Spleen (tissue), 11 donors: ENCODE measurements around the gene ZKSCAN5. TPM values are rescaled to one million over a fixed set of nuclear protein-coding genes. Genes with fewer than 3 reads are reported as not detected.

Experiments used
- DNase-seq: peaks from one replicate; pipeline ENCODE4 v3.0.0-alpha.2; 2020
- H3K27ac ChIP-seq, 8 donors: fragments of 200-600 bp; sonication (generic) in 7 of 8; 1 replicate in 4 of 8; 2 replicates in 4 of 8; pipeline versions ENCODE4 v1.5.0 to v1.8.0; 2016 to 2021; ENCODE audit warnings: inconsistent platforms in 4 of 8, mild to moderate bottlenecking in 4 of 8, moderate library complexity in 1 of 8
- H3K27me3 ChIP-seq, 7 donors: fragments of 200-600 bp; sonication (generic) in 6 of 7; replicated peaks in 1 of 7; 1 replicate in 4 of 7; 2 replicates in 3 of 7; pipeline versions ENCODE4 v1.5.0 to v1.8.0; 2016 to 2021; ENCODE audit warnings: inconsistent platforms in 3 of 7, mild to moderate bottlenecking in 1 of 7
- H3K36me3 ChIP-seq, 6 donors: fragments of 200-600 bp; sonication (generic) in 5 of 6; 1 replicate in 4 of 6; 2 replicates in 2 of 6; pipeline versions ENCODE4 v1.5.0 to v1.8.0; 2016 to 2021; ENCODE audit warnings: inconsistent platforms in 2 of 6
- H3K4me1 ChIP-seq, 6 donors: fragments of 200-600 bp; sonication (generic) in 5 of 6; 1 replicate in 3 of 6; 2 replicates in 3 of 6; pipeline versions ENCODE4 v1.5.0 to v1.8.0; 2016 to 2021; ENCODE audit warnings: inconsistent platforms in 3 of 6
- H3K4me3 ChIP-seq, 8 donors: fragments of 200-600 bp; sonication (generic) in 7 of 8; 1 replicate in 4 of 8; 2 replicates in 4 of 8; pipeline versions ENCODE4 v1.5.0 to v1.8.0; 2016 to 2021; ENCODE audit warnings: inconsistent platforms in 4 of 8, mild to moderate bottlenecking in 4 of 8, moderate library complexity in 2 of 8
- H3K9me3 ChIP-seq, 8 donors: fragments of 200-600 bp; sonication (generic) in 7 of 8; 1 replicate in 4 of 8; 2 replicates in 4 of 8; pipeline versions ENCODE4 v1.5.0 to v1.8.0; 2016 to 2021; ENCODE audit warnings: inconsistent platforms in 4 of 8
- CTCF ChIP-seq, 11 experiments: fragments of 200-600 bp in 7 of 11; fragments of 450-650 bp in 4 of 11; sonication (generic) in 4 of 11; IDR thresholded peaks in 8 of 11; conservative IDR thresholded peaks in 3 of 11; 1 replicate in 7 of 11; 2 replicates in 4 of 11; pipeline versions ENCODE4 v1.4.0 to v1.8.0; 2016 to 2021; ENCODE audit warnings: antibody characterized with exemption in 11 of 11, inconsistent platforms in 4 of 11, mild to moderate bottlenecking in 1 of 11
- POLR2A ChIP-seq, 3 donors: fragments of 450-650 bp; IDR thresholded peaks; one replicate each; pipeline ENCODE4 v1.5.1; 2017; ENCODE audit warnings: antibody characterized with exemption in 3 of 3, mild to moderate bottlenecking in 1 of 3
- POLR2AphosphoS5 ChIP-seq, 3 donors: sonication (generic); formaldehyde crosslinking; IDR thresholded peaks; one replicate each; pipeline ENCODE4 v1.5.1; 2017; ENCODE audit warnings: antibody characterized with exemption in 3 of 3
- WGBS, 5 donors: extraction: QIAGEN DNeasy Blood & Tissue Kit in 3 of 5; methylation state at CpG; one replicate each; pipeline versions ENCODE4 v1.1.5 to v1.1.7; 2013 to 2018; 5-methylcytosine and 5-hydroxymethylcytosine counted together
- intact Hi-C: fragments of 100-400 bp; cut with DNase I; formaldehyde crosslinking; loops from one replicate; pipeline ENCODE4 v1.15.0; 2023; ENCODE audit warnings: low total_unique reads
- polyA plus RNA-seq, 3 donors: library from polyadenylated mRNA; stranded (reverse); fragments of 200-250 nt; gene quantifications; one replicate each; pipeline ENCODE4 v1.2.1, GENCODE V29; 2013
- total RNA-seq, 7 donors: library from RNA; depleted of rRNA in 3 of 7; stranded (reverse); fragments of >200 nt in 3 of 7; fragmentation: NEBNext Ultra II Directional in 4 of 7; extraction: Animal tissue kit (Norgen Biotek cat#: 25700) in 4 of 7; gene quantifications; one replicate each; pipeline versions ENCODE4 v1.1.0 to v1.2.1, GENCODE V29; 2016 to 2021
- donor health status: healthy with polysubstance abuse.
- donor health status: DM: no; HTN: no; CAD: no; lungs with moderate emphysema.
- donor health status: DM: no; HTN: no; CAD: no.
- donor health status: Bipolar disorder and iron deficiency.
- donor health status: healthy.
- donor health status: DM: no; HTN: no; CAD: no.
- donor health status: DM: yes; HTN: yes; CAD: no.

Gene ZKSCAN5
- total and polyA plus RNA-seq, 10 donors, result 2.9 to 12.2 (median 8.5) TPM

- Histone ChIP-seq H3K4me1 (peaks cover 15 to 62% (median 46%) of the 10 kb centered on the region in 6 donors), H3K9me3 (no peaks in the 10 kb centered on the region), H3K27ac (peak overlapping the region; percentile 81 to 93 (median 87)), H3K27me3 (no peaks in the 10 kb centered on the region), H3K4me3 (peak overlapping the region; percentile 62 to 100 (median 92)), H3K36me3 (peaks cover 0 to 44% (median 3%) of the 10 kb centered on the region in 6 donors)
- intact Hi-C loops, result no loop called here
- 4 to 8% (median 6%) methylated on average over 9 of the region's 9 CpGs for WGBS, 5 donors
- TF ChIP-seq POLR2A (IDR thresholded peaks at IDR 0.05), result no peak
- TF ChIP-seq POLR2AphosphoS5 (IDR thresholded peaks at IDR 0.05), result no peak
- no peak for TF ChIP-seq CTCF (IDR thresholded peaks at IDR 0.05 in 8 of 11, conservative IDR thresholded peaks at IDR 0.05 in 3 of 11)
- DNase-seq, result no peak
Measured at GRCh38 chr7:99465421-99465768, 39.1 kb upstream of the ZKSCAN5 start.

GRCh38 chr7:99468336-99468918 lies 36.0 kb upstream of the ZKSCAN5 start:
- 88 to 93% (median 89%) methylated on average over 13 to 29 of the region's 29 CpGs for WGBS, 5 donors
- DNase-seq, result peak; percentile 76
- Histone ChIP-seq H3K36me3 (peaks cover 0 to 14% (median 3%) of the 10 kb centered on the region in 6 donors), H3K4me1 (peaks cover 13 to 54% (median 32%) of the 10 kb centered on the region in 6 donors), H3K4me3 (no peak overlapping the region), H3K27me3 (no peaks in the 10 kb centered on the region), H3K9me3 (no peaks in the 10 kb centered on the region), H3K27ac (no peak overlapping the region)
- intact Hi-C loops, result no loop called here
- TF ChIP-seq POLR2A (IDR thresholded peaks at IDR 0.05), result no peak
- TF ChIP-seq POLR2AphosphoS5 (IDR thresholded peaks at IDR 0.05), result no peak
- TF ChIP-seq CTCF (IDR thresholded peaks at IDR 0.05 in 8 of 11, conservative IDR thresholded peaks at IDR 0.05 in 3 of 11), result no peak

- Histone ChIP-seq H3K9me3 (no peaks in the 10 kb centered on the region), H3K27ac (no peak overlapping the region), H3K4me3 (no peak overlapping the region), H3K36me3 (peaks cover 0 to 3% (median 0%) of the 10 kb centered on the region in 6 donors), H3K27me3 (no peaks in the 10 kb centered on the region), H3K4me1 (peaks cover 17 to 54% (median 29%) of the 10 kb centered on the region in 6 donors)
- intact Hi-C loops, result no loop called here
- 56 to 61% (median 57%) methylated on average over 23 of the region's 23 CpGs for whole genome bisulfite sequencing, 5 donors
- DNase-seq, result no peak
- TF ChIP-seq POLR2AphosphoS5 (IDR thresholded peaks at IDR 0.05) (no peak), POLR2A (IDR thresholded peaks at IDR 0.05) (no peak), CTCF (IDR thresholded peaks at IDR 0.05 in 8 of 11, conservative IDR thresholded peaks at IDR 0.05 in 3 of 11) (no peak)
Measured at GRCh38 chr7:99469381-99470065, 34.9 kb upstream of the ZKSCAN5 start.

- Histone ChIP-seq H3K4me3 (peak within 1 kb of the TSS; percentile 68 to 93 (median 85)), H3K27me3 (no peaks in the 10 kb centered on the region), H3K27ac (peak within 1 kb of the TSS; percentile 81 to 94 (median 91)), H3K9me3 (no peaks in the 10 kb centered on the region), H3K4me1 (peaks cover 8 to 56% (median 19%) of the 10 kb centered on the region in 6 donors), H3K36me3 (peaks cover 0 to 16% (median 4%) of the 10 kb centered on the region in 6 donors)
- TF ChIP-seq CTCF (IDR thresholded peaks at IDR 0.05 in 8 of 11, conservative IDR thresholded peaks at IDR 0.05 in 3 of 11) (peak in 2 of 11 experiments; percentile 11 to 49), POLR2AphosphoS5 (IDR thresholded peaks at IDR 0.05) (peak; percentile 80 to 92 (median 90)), POLR2A (IDR thresholded peaks at IDR 0.05) (no peak)
- peak; percentile 99 for DNase-seq
- 0 to 1% (median 0%) methylated on average over 29 to 56 of the region's 56 CpGs for WGBS, 5 donors
- intact Hi-C loops, result no loop called here
Measured at GRCh38 chr7:99472561-99473314, 31.7 kb upstream of the ZKSCAN5 start, which contains the start of gene ZNF789. TSS of gene ZNF789 (plus strand) at chr7:99472890. CDS start at chr7:99476457, 3,567 bp downstream.
